Measurements from ENCODE around the gene ZCCHC4. TPM values are rescaled to one million over a fixed set of nuclear protein-coding genes. Genes with fewer than 3 reads are reported as not detected.

The ZCCHC4 gene
- total and polyA plus RNA-seq, 2 of the 8 experiments (the other 6 are each of a cell fraction or from before 2014, with no cell fraction given), result 9.8 to 12.5 TPM

GRCh38 chr4:25297528-25298242 is 14.9 kb upstream of the ZCCHC4 start (continued):
- TF ChIP-seq CTCF (IDR thresholded peaks at IDR 0.05; ENCODE audit: control extremely low read depth in 1 of 3, insufficient read depth in 1 of 3, low read depth in 1 of 3, low read length in 3 of 3) (no peak), CTBP2 (IDR thresholded peaks at IDR 0.05; ENCODE audit: borderline replicate concordance, insufficient read depth, insufficient read length, low read length) (no peak)
